Ishikawa (cell line): ENCODE data around the gene FNDC8.

ENCODE experiments used
- CEBPB ChIP-seq: IDR thresholded peaks from 2 replicates; pipeline ENCODE4 v1.6.1; 2012
- CREB1 ChIP-seq: IDR thresholded peaks from 2 replicates; pipeline ENCODE4 v1.6.1; 2012; ENCODE audit warnings: low read depth
- EGR1 ChIP-seq: IDR thresholded peaks from 2 replicates; pipeline ENCODE4 v1.6.1; 2012
- EP300 ChIP-seq: IDR thresholded peaks from 2 replicates; pipeline ENCODE4 v1.6.1; 2012; ENCODE audit warnings: borderline replicate concordance
- FOXM1 ChIP-seq: IDR thresholded peaks from 2 replicates; pipeline ENCODE4 v1.6.1; 2012; ENCODE audit warnings: low read depth, borderline replicate concordance
- MAX ChIP-seq: IDR thresholded peaks from 2 replicates; pipeline ENCODE4 v1.6.1; 2012
- NFIC ChIP-seq: IDR thresholded peaks from 2 replicates; pipeline ENCODE4 v1.6.1; 2012
- RAD21 ChIP-seq: IDR thresholded peaks from 2 replicates; pipeline ENCODE4 v1.6.1; 2012; ENCODE audit warnings: low read depth
- REST ChIP-seq: IDR thresholded peaks from 2 replicates; pipeline ENCODE4 v1.6.1; 2012; ENCODE audit warnings: low read depth, mild to moderate bottlenecking
- TAF1 ChIP-seq: IDR thresholded peaks from 2 replicates; pipeline ENCODE4 v1.6.1; 2012; ENCODE audit warnings: low read depth, mild to moderate bottlenecking
- TCF12 ChIP-seq: IDR thresholded peaks from 2 replicates; pipeline ENCODE4 v1.6.1; 2012; ENCODE audit warnings: low read depth
- TEAD4 ChIP-seq: IDR thresholded peaks from 2 replicates; pipeline ENCODE4 v1.6.1; 2012
- USF1 ChIP-seq: IDR thresholded peaks from 2 replicates; pipeline ENCODE4 v1.6.1; 2012
- YY1 ChIP-seq: IDR thresholded peaks from 2 replicates; pipeline ENCODE4 v1.6.1; 2012; ENCODE audit warnings: low read depth
- ZBTB7A ChIP-seq: IDR thresholded peaks from 2 replicates; pipeline ENCODE4 v1.6.1; 2012; ENCODE audit warnings: low read depth

FNDC8 gene

GRCh38 chr17:35167046-35167445, 45.6 kb downstream of the FNDC8 start:
- TF ChIP-seq USF1 (no peak), EGR1 (no peak), CREB1 (no peak), FOXM1 (no peak), TEAD4 (no peak), TAF1 (no peak), EP300 (no peak), MAX (no peak)

- TF ChIP-seq TCF12 (no peak), ZBTB7A (no peak), EP300 (no peak), CREB1 (no peak), EGR1 (no peak), CEBPB (no peak), YY1 (no peak), NFIC (no peak)
Measured at GRCh38 chr17:35167666-35168065, 46.3 kb downstream of the FNDC8 start.

GRCh38 chr17:35169835-35170363, 48.5 kb downstream of the FNDC8 start:
- TF ChIP-seq EP300 (no peak), RAD21 (no peak), CREB1 (no peak), EGR1 (no peak), NFIC (no peak), TCF12 (no peak), CEBPB (no peak), YY1 (no peak), REST (no peak), MAX (no peak)

GRCh38 chr17:35170968-35171771, 49.8 kb downstream of the FNDC8 start:
- TF ChIP-seq RAD21 (peak; percentile 35; the same call in 1 of the 2 replicates), MAX (no peak)

- no peak for TF ChIP-seq TEAD4
- TF ChIP-seq CEBPB: no peak
- no peak for TF ChIP-seq REST
- no peak for TF ChIP-seq TAF1
- TF ChIP-seq RAD21: no peak
- no peak for TF ChIP-seq EP300
- no peak for TF ChIP-seq FOXM1
- TF ChIP-seq EGR1: no peak
- TF ChIP-seq TCF12: no peak
- no peak for TF ChIP-seq CREB1
- TF ChIP-seq ZBTB7A: no peak
- TF ChIP-seq USF1: no peak
- TF ChIP-seq NFIC: no peak
- TF ChIP-seq MAX: no peak
- no peak for TF ChIP-seq YY1
Measured at GRCh38 chr17:35171834-35172233, 50.4 kb downstream of the FNDC8 start.

- no peak for TF ChIP-seq REST
Measured at GRCh38 chr17:35174835-35175334, 53.5 kb downstream of the FNDC8 start.
